ENCODE data around the gene FBXL7. TPM values are rescaled to one million over a fixed set of nuclear protein-coding genes. Genes with fewer than 3 reads are reported as not detected.

FBXL7 gene
- not detected for total RNA-seq

DNA sequence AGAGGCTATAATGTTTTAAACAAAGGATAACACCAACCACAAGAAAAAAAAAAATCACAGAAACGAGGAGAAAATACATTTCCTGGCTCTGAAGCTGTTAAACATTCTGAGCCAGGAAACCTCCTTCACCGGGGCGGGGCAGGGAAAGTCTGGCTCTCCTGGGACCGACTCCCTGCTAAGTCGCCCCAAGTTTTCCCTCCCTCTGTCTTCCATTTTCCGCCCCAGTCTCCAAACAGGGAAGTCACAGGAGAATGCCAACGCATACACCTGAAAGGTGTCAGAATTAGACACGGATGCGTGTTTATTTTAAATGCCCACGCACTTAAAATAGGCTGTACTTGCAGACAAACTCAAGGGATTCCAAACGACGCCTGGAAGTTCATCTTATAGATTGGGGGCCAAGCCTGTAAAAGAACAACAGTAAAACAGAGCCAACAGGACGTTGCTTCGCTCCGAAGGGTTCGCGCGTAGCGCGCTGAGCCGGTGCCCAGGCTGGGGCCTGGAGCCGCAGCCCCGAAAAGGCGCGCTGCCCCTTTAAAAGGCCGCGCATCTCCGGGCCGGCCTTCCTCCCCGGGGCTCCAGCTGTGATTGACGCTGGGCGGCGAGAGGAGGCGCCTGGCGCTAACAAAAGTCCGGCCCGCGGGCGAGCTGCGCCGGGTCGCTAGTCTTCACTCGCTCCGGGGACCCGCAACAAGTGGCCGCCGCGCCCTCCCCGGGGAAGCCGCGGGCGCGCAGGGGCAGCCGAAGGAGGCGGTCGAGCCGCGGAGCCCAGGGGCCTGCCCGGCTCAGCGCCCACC, at the start of gene FBXL7:
FBXL7 (plus strand) TSS at position 653 of the 797 bp plus-strand sequence.
- peaks cover 43% of the 10 kb centered on the region for H3K27me3 Mint-ChIP-seq
- no peaks in the 10 kb centered on the region for H3K4me1 Mint-ChIP-seq
- H3K27ac Mint-ChIP-seq = no peak within 1 kb of the TSS
- DNase-seq = peak; percentile 4
- H3K36me3 Mint-ChIP-seq = no peaks in the 10 kb centered on the region
- H3K9me3 Mint-ChIP-seq = peaks cover 1% of the 10 kb centered on the region
- no peak within 1 kb of the TSS for H3K4me3 Mint-ChIP-seq

DNA sequence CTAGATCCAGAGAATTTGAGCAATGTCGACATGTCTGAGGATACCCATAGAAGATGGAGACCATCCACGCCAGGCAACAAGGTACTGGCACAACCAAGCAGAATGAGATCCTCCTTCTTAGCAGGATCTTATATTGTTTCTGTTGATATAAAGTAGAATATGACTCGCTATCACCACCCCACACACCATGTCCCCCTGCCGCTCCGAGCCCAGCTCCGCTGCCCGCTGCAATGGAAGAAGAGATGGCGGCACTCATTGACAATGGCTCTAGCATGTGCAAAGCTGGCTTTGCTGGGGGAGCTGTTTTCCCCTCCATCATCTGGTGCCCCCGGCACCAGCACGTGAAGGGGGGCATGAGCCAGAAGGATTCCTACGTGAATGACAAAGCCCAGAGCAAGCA, 49.5 kb upstream of the FBXL7 start:
- Mint-ChIP-seq H3K4me1 (no peaks in the 10 kb centered on the region), H3K36me3 (no peaks in the 10 kb centered on the region), H3K27ac (no peak overlapping the region), H3K27me3 (no peaks in the 10 kb centered on the region), H3K4me3 (no peak overlapping the region), H3K9me3 (peaks cover 5% of the 10 kb centered on the region)
- no peak for DNase-seq

DNA sequence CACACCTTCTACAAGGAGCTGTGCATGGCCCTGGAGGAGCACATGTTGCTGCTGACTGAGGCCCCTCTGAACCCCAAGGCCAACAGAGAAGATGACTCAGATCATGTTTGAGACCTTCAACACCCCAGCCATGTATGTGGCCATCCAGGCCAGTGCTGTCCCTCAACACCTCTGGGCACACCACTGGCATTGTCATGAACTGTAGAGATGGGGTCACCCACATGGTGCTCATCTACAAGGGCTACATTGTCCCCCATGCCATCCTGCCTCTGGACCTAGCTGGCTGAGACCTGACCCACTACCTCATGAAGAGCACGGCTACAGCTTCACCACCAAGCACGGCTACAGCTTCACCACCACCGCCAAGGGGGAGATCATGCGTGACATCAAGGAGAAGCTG, 49.0 kb upstream of the FBXL7 start:
- Mint-ChIP-seq H3K4me3 (no peak overlapping the region), H3K36me3 (no peaks in the 10 kb centered on the region), H3K4me1 (no peaks in the 10 kb centered on the region), H3K27me3 (no peaks in the 10 kb centered on the region), H3K9me3 (peaks cover 8% of the 10 kb centered on the region), H3K27ac (no peak overlapping the region)
- DNase-seq = no peak

DNA sequence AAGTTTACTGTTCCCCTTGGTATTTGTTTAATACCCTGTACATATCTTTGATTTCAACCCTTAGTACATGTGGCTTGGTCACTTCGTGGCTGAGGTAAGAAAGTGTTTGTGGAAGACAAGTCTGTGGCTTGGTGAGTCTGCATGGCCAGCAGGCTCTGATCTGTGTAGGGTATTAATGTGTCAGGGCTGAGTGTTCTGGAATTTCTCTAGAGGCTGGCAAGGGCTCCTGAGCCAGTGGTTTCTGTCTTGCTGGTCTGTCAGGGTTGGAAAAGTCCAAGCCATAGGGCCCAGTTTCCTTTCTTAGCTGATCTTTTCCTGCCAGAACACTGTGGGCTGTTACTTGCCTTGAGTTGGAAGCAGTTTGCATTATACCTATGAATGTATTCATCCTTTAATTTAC, 48.0 kb upstream of the FBXL7 start:
- H3K27me3 Mint-ChIP-seq = no peaks in the 10 kb centered on the region
- peaks cover 13% of the 10 kb centered on the region for H3K9me3 Mint-ChIP-seq
- no peaks in the 10 kb centered on the region for H3K36me3 Mint-ChIP-seq
- H3K27ac Mint-ChIP-seq = no peak overlapping the region
- no peaks in the 10 kb centered on the region for H3K4me1 Mint-ChIP-seq
- no peak overlapping the region for H3K4me3 Mint-ChIP-seq
- no peak for DNase-seq

DNA sequence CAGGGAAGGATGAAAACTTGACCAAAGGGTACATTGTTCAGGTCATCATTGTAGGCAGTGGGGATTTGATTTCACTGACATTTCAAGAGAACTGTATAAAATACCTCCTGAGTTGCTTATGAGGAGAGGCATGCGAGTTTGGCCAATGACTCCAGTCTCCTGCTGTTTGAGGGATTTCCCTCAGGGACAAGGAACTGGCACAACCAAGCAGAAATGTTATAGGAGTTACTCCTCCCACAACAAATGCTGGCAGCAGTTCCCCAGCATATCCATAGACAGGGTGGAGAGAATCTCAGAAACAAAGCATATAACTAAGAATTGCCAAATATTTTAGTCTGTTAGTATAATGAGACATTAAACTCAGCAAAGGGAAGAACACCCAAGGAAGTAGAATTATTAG, 47.2 kb upstream of the FBXL7 start:
- H3K4me3 Mint-ChIP-seq = no peak overlapping the region
- no peaks in the 10 kb centered on the region for H3K36me3 Mint-ChIP-seq
- no peaks in the 10 kb centered on the region for H3K27me3 Mint-ChIP-seq
- no peak for DNase-seq
- peaks cover 14% of the 10 kb centered on the region for H3K9me3 Mint-ChIP-seq
- no peaks in the 10 kb centered on the region for H3K4me1 Mint-ChIP-seq
- H3K27ac Mint-ChIP-seq = no peak overlapping the region

DNA sequence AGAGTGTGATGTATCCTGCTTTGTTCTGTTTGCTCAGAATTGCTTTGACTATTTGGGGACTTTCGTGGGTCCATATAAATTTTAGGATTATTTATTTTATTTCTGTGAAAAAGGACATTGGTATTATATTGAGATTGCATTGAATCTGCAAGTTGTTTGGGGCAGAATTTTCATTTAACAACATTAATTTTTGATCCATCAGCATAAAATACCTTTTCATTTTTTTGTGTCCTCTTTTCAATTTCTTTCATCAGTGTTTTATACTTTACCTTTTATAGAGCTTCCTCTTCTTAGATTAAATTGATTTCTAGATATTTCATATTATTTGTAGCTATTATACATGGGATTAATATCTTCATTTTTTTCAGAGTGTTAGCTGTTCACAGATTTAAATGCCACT, 40.8 kb upstream of the FBXL7 start:
- Mint-ChIP-seq H3K36me3 (no peaks in the 10 kb centered on the region), H3K27ac (no peak overlapping the region), H3K4me1 (no peaks in the 10 kb centered on the region), H3K4me3 (no peak overlapping the region), H3K27me3 (no peaks in the 10 kb centered on the region), H3K9me3 (peaks cover 15% of the 10 kb centered on the region)
- DNase-seq = no peak

DNA sequence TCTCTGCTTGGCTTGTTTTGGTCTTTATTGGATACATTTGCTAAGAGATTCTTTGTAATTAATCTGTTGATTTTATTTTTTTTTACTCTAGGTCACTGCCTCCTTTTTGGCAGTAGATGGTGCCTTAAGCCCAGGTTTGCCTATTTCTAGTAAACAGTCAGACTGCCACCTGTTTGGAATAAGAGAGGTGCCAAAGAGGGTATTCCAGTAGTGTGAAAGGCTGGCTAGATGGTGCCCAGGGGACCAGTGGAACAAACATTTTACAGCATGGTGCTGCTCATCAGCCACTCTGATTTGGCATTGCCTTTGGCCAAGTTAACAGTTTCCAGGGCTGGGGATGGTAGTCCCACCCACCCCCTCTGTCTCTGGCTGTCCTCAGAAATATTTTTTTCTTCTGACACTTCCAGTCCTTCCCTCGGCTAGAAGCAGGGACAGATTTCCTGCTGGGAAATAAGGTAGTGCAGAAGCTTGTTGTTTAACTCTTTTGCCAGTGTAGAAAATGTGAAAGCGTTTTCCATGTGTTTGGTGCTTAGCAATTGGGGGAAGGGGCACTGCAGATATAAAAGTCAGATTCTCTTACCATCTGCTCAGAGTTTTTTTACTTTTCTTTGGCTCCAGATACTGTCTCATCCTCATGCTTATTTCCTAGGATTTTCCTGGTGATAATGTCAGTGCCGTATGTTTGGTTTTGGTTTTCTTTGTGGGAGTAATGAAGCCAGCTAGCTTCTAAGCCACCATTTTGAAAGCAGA, 36.6 kb upstream of the FBXL7 start:
- H3K27me3 Mint-ChIP-seq = no peaks in the 10 kb centered on the region

DNA sequence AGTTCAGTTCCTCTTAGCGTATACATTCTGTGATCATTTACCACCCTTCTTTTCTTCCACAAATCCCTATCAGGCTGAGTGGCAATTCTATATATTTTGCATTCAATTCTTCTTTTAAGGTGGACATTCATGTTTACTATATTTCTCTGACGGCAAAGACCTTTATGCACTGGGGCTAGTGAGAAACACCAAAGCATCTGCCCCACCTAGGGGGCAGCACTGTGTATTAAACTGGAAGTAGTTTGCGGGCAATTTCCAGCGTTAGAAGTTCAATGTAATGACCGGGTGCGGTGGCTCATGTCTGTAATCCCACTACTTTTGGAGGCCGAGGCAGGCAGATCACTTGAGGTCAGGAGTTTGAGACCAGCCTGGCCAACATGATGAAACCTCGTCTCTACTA, 27.9 kb upstream of the FBXL7 start:
- H3K4me3 Mint-ChIP-seq = no peak overlapping the region
- no peak overlapping the region for H3K27ac Mint-ChIP-seq
- no peaks in the 10 kb centered on the region for H3K27me3 Mint-ChIP-seq
- no peak for DNase-seq
- peaks cover 1% of the 10 kb centered on the region for H3K9me3 Mint-ChIP-seq
- H3K4me1 Mint-ChIP-seq = no peaks in the 10 kb centered on the region
- no peaks in the 10 kb centered on the region for H3K36me3 Mint-ChIP-seq

More for the DNA sequence above, 36.6 kb upstream of the FBXL7 start:
- Mint-ChIP-seq H3K4me3 (no peak overlapping the region), H3K4me1 (no peaks in the 10 kb centered on the region), H3K36me3 (no peaks in the 10 kb centered on the region), H3K27ac (no peak overlapping the region), H3K9me3 (peaks cover 2% of the 10 kb centered on the region)
- no peak for DNase-seq

DNA sequence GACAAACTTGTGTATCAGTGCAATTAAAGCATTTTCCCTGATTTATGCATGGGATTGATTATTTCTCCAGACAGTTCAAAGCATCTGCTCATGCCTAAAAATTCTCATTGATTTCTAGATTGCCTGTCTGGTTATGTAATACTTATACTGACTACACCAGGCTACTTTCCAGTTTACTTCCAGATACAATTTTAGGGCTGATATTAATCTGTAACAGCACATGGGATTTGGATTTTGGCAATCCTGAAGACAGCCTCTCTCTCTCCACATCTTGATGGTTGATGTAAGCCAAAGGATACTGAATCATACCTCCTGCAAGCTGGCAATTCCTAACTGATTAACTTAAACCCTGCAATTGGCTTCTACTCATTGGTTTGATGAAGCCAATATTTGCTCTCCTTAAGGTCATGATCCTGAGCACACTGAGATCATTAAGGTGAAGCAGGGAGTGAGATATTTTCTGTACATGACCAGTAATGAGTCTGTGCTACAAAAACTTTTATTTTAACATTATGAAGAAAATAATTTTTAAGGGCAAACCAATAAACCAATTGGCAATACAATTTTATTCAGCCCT, 25.7 kb upstream of the FBXL7 start:
- Mint-ChIP-seq H3K27me3 (no peaks in the 10 kb centered on the region), H3K27ac (no peak overlapping the region), H3K4me1 (no peaks in the 10 kb centered on the region), H3K9me3 (peaks cover 4% of the 10 kb centered on the region), H3K4me3 (no peak overlapping the region), H3K36me3 (no peaks in the 10 kb centered on the region)
- DNase-seq = no peak

DNA sequence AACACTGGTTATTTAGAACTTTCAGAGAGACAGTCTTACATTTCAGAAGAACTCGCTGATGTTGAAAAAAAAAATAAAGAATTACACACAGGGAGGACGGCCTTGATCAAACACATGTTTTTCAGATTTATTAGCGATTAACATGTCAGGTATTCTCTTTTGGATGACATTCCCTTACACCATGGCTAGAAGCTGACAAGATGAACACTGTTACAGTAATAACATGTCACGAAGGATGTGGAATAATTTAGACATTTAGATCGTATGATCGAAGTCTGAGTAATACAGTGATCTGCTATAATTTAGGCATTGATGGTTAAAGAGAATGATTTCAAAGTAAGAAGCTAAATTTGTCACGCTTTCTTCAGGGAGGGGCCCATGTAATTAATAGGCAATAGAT, 24.6 kb upstream of the FBXL7 start:
- Mint-ChIP-seq H3K4me1 (no peaks in the 10 kb centered on the region), H3K27ac (no peak overlapping the region), H3K27me3 (no peaks in the 10 kb centered on the region), H3K36me3 (no peaks in the 10 kb centered on the region), H3K4me3 (no peak overlapping the region), H3K9me3 (peaks cover 2% of the 10 kb centered on the region)
- DNase-seq = no peak

DNA sequence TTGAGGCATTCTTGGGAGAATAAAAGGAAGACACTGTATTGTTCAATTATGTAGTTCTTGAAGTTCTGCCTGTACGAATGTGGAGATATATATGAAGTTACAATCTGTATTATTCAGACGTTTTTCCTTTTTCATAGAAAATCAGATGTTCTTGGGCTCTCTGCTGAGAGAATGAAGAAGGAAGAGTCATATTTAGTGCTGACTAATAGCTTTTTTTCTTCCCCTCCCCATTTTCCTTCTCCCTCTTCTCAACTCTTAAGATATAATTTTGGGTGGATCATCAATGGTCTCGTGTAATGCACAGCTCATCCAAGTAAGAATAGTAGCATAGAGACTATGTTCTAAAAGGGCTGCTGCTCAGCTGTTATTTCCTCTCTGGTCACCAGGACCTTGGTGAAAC, 23.0 kb upstream of the FBXL7 start:
- H3K4me3 Mint-ChIP-seq = no peak overlapping the region

DNA sequence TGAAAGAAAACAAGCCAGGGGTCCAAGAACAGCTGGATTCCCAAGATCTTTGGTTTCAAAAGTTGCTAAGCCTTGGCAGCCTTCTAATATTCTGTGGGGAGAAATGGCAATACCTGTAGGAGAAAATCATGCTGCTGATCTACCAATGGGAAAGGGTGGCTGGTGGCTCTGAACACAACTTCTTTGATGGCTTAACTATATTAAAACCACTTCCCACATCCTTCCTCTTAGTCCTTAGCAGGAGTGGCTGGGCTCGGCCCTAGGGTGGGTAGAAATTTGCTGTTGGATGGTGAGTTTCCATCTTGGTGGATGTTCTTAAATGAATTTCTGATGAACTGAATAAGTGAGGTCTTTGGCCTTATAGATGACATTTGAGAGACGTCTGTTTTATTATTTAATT, 19.5 kb upstream of the FBXL7 start:
- no peaks in the 10 kb centered on the region for H3K27me3 Mint-ChIP-seq
- H3K4me3 Mint-ChIP-seq = no peak overlapping the region
- no peaks in the 10 kb centered on the region for H3K36me3 Mint-ChIP-seq
- DNase-seq = no peak
- H3K4me1 Mint-ChIP-seq = no peaks in the 10 kb centered on the region
- H3K27ac Mint-ChIP-seq = no peak overlapping the region
- H3K9me3 Mint-ChIP-seq = peaks cover 2% of the 10 kb centered on the region

More for the DNA sequence above, 23.0 kb upstream of the FBXL7 start:
- peaks cover 2% of the 10 kb centered on the region for H3K9me3 Mint-ChIP-seq
- DNase-seq = no peak
- no peak overlapping the region for H3K27ac Mint-ChIP-seq
- H3K27me3 Mint-ChIP-seq = no peaks in the 10 kb centered on the region
- no peaks in the 10 kb centered on the region for H3K4me1 Mint-ChIP-seq
- no peaks in the 10 kb centered on the region for H3K36me3 Mint-ChIP-seq

DNA sequence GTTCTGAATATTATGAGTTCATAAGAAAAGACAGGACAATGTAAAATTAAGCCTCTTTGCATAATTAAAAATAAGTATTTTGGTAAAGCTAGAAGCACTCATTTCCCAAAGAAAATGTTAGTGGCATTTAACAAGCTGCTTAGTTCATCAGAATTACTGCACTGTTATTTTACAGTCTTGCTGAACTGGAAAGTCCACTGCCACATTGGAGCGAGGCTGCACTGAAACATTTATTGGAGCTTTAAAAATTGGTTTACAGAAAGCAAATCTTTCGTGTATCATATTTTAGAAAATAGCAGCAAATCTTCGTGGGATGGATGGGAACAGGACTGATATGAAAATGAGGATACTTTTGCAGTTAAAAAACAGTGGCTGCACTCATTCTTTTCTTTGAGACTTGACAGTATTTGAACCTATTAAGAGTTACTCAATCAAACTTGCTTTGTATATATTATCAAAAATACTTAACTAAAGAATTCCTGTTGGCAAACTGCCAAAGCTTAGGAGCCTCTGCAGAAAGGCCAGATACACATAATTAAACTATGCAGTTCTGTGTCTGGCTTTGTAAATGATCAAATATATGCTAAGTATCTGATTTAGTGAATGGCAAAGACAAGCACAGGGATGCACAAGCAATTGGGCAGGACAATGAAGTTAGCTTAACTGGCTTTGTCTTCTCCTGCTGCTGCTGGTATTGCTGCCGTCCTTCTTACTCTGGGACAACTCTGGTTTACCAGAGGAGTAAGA, 16.5 kb upstream of the FBXL7 start:
- no peaks in the 10 kb centered on the region for H3K27me3 Mint-ChIP-seq
- no peaks in the 10 kb centered on the region for H3K36me3 Mint-ChIP-seq
- H3K9me3 Mint-ChIP-seq = no peaks in the 10 kb centered on the region
- no peak overlapping the region for H3K27ac Mint-ChIP-seq
- H3K4me3 Mint-ChIP-seq = no peak overlapping the region
- H3K4me1 Mint-ChIP-seq = no peaks in the 10 kb centered on the region
- no peak for DNase-seq

DNA sequence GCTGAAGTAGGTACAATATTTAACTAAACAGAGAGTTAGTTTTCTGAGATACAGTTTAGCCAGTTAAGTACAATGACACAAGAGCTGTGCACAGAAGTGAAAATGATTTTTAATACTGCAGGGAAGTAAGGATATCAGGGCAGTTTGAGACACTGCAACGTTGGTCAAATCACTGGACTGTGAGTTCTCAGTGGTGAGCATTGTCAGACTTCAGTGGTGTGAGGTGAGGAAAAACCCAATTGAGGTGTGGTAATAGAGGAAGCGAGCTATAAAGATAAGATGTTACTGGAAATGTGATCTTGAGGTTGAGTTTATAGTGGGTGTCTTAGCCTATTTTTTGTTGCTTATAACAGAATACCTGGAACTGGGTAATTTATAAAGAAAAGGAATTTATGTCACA, 12.8 kb upstream of the FBXL7 start:
- Mint-ChIP-seq H3K36me3 (no peaks in the 10 kb centered on the region), H3K4me3 (no peak overlapping the region), H3K9me3 (peaks cover 3% of the 10 kb centered on the region), H3K27me3 (no peaks in the 10 kb centered on the region), H3K4me1 (no peaks in the 10 kb centered on the region), H3K27ac (no peak overlapping the region)
- DNase-seq = no peak
